H9 (cell line): ENCODE measurements around the gene ITPR1. TPM values are rescaled to one million over a fixed set of nuclear protein-coding genes. Genes with fewer than 3 reads are reported as not detected.
A peak's percentile ranks its signal among the peaks of the same experiment; 100 is the strongest.

Source experiments
- DNase-seq: peaks from one replicate; pipeline ENCODE4 v3.0.0-alpha.2; 2017
- H2AFZ ChIP-seq: one replicate; pipeline ENCODE4 v1.6.1; 2013; ENCODE audit warnings: mild to moderate bottlenecking, low read length, control low read depth, moderate library complexity
- H2AK5ac ChIP-seq: 2 replicates; pipeline ENCODE4 v1.6.1; 2013; ENCODE audit warnings: low read length, control low read depth, mixed read lengths; ENCODE audit not compliant: insufficient read length
- H2BK120ac ChIP-seq: one replicate; pipeline ENCODE4 v1.6.1; 2013; ENCODE audit warnings: low read depth, mild to moderate bottlenecking, low read length, control low read depth, inconsistent platforms; ENCODE audit not compliant: poor library complexity, severe bottlenecking
- H2BK12ac ChIP-seq: 2 replicates; pipeline ENCODE4 v1.6.1; 2013; ENCODE audit warnings: low read length, control low read depth, mixed read lengths, low read depth; ENCODE audit not compliant: insufficient read length
- H2BK15ac ChIP-seq: 2 replicates; pipeline ENCODE4 v1.6.1; 2013; ENCODE audit warnings: low read depth, low read length, control low read depth
- H2BK20ac ChIP-seq: one replicate; pipeline ENCODE4 v1.6.1; 2013; ENCODE audit warnings: low read depth, mild to moderate bottlenecking, low read length, control low read depth, inconsistent platforms; ENCODE audit not compliant: poor library complexity, severe bottlenecking
- H2BK5ac ChIP-seq: 2 replicates; pipeline ENCODE4 v1.6.1; 2013; ENCODE audit warnings: low read length, control low read depth, mixed read lengths; ENCODE audit not compliant: insufficient read length
- H3K14ac ChIP-seq: 2 replicates; pipeline ENCODE4 v1.6.1; 2013; ENCODE audit warnings: low read length, control low read depth; ENCODE audit not compliant: insufficient read depth
- H3K18ac ChIP-seq: 2 replicates; pipeline ENCODE4 v1.6.1; 2013; ENCODE audit warnings: low read depth, mild to moderate bottlenecking, mixed read lengths, low read length, control low read depth; ENCODE audit not compliant: insufficient read length
- H3K23ac ChIP-seq: 2 replicates; pipeline ENCODE4 v1.6.1; 2013; ENCODE audit warnings: low read length, control low read depth, mixed read lengths, low read depth; ENCODE audit not compliant: insufficient read length
- H3K23me2 ChIP-seq: 2 replicates; pipeline ENCODE4 v1.6.1; 2013; ENCODE audit warnings: low read depth, mild to moderate bottlenecking, mixed read lengths, low read length, control low read depth; ENCODE audit not compliant: insufficient read length, poor library complexity, severe bottlenecking
- H3K27ac ChIP-seq: 2 replicates; pipeline ENCODE4 v1.5.1; 2013; ENCODE audit warnings: low read length, control low read depth, mixed read lengths, low read depth; ENCODE audit not compliant: insufficient read length
- H3K27me3 ChIP-seq: 2 replicates; pipeline ENCODE4 v1.6.1; 2013; ENCODE audit warnings: low read length, control low read depth, inconsistent platforms; ENCODE audit not compliant: insufficient read depth
- H3K4ac ChIP-seq: 2 replicates; pipeline ENCODE4 v1.6.1; 2013; ENCODE audit warnings: low read depth, mild to moderate bottlenecking, control low read depth, inconsistent platforms, low read length, moderate library complexity
- H3K4me1 ChIP-seq: 2 replicates; pipeline ENCODE4 v1.6.1; 2013; ENCODE audit warnings: low read length, control low read depth, inconsistent platforms; ENCODE audit not compliant: insufficient read depth
- H3K4me2 ChIP-seq: 2 replicates; pipeline ENCODE4 v1.6.1; 2013; ENCODE audit warnings: low read length, control low read depth, mixed read lengths; ENCODE audit not compliant: insufficient read length, insufficient read depth
- H3K56ac ChIP-seq: 2 replicates; pipeline ENCODE4 v1.6.1; 2013; ENCODE audit warnings: low read depth, mild to moderate bottlenecking, mixed read lengths, low read length, control low read depth; ENCODE audit not compliant: insufficient read length
- H3K79me1 ChIP-seq: 2 replicates; pipeline ENCODE4 v1.6.1; 2013; ENCODE audit warnings: low read depth, mild to moderate bottlenecking, moderate library complexity, low read length, control low read depth, inconsistent platforms; ENCODE audit not compliant: insufficient read depth, poor library complexity, severe bottlenecking
- H3K79me2 ChIP-seq: 2 replicates; pipeline ENCODE4 v1.6.1; 2013; ENCODE audit warnings: low read length, control low read depth, inconsistent platforms; ENCODE audit not compliant: insufficient read depth
- H3K9ac ChIP-seq: 2 replicates; pipeline ENCODE4 v1.6.1; 2013; ENCODE audit warnings: low read length, control low read depth, mixed read lengths; ENCODE audit not compliant: insufficient read length; ENCODE audit errors: extremely low read depth
- H3K9me3 ChIP-seq: one replicate; pipeline ENCODE4 v1.6.1; 2013; ENCODE audit warnings: low read depth, low read length, inconsistent platforms; ENCODE audit not compliant: control insufficient read depth
- H3T11ph ChIP-seq: one replicate; pipeline ENCODE4 v1.6.1; 2013; ENCODE audit warnings: mild to moderate bottlenecking, low read length, control low read depth, inconsistent platforms
- H4K20me1 ChIP-seq: one replicate; pipeline ENCODE4 v1.6.1; 2013; ENCODE audit not compliant: control insufficient read depth, insufficient read length, insufficient read depth
- H4K5ac ChIP-seq: 2 replicates; pipeline ENCODE4 v1.6.1; 2013; ENCODE audit warnings: low read depth, mild to moderate bottlenecking, mixed read lengths, low read length, control low read depth; ENCODE audit not compliant: insufficient read length
- H4K8ac ChIP-seq: replicated peaks from 2 replicates; pipeline ENCODE4 v1.6.1; 2013; ENCODE audit warnings: low read length, control low read depth, mixed read lengths, low read depth; ENCODE audit not compliant: insufficient read length
- H4K91ac ChIP-seq: 2 replicates; pipeline ENCODE4 v1.6.1; 2013; ENCODE audit warnings: low read depth, mild to moderate bottlenecking, moderate library complexity, mixed read lengths, low read length, control low read depth; ENCODE audit not compliant: insufficient read length
- H3K27ac Mint-ChIP-seq, 3 experiments: 2 replicates in 2 of 3; 3 replicates in 1 of 3; pipeline ENCODE4 v1.8.0; 2020 to 2021; ENCODE audit warnings: mixed read lengths in 3 of 3, mild to moderate bottlenecking in 1 of 3, moderate library complexity in 1 of 3
- H3K27me3 Mint-ChIP-seq: 2 replicates; pipeline ENCODE4 v1.8.0; 2021; ENCODE audit warnings: low read depth, mild to moderate bottlenecking, moderate library complexity, mixed read lengths
- H3K36me3 Mint-ChIP-seq, 3 experiments: 2 replicates in 2 of 3; 3 replicates in 1 of 3; pipeline ENCODE4 v1.8.0; 2020 to 2021; ENCODE audit warnings: low read depth in 3 of 3, mixed read lengths in 3 of 3; ENCODE audit not compliant: insufficient read depth in 1 of 3
- H3K4me1 Mint-ChIP-seq, 2 experiments: 2 replicates each; pipeline ENCODE4 v1.8.0; 2020; ENCODE audit warnings: mixed read lengths in 2 of 2
- H3K4me3 Mint-ChIP-seq, 2 experiments: 2 replicates in 1 of 2; 3 replicates in 1 of 2; pipeline ENCODE4 v1.8.0; 2020 to 2021; ENCODE audit warnings: mild to moderate bottlenecking in 2 of 2, mixed read lengths in 2 of 2, moderate library complexity in 1 of 2
- H3K9me3 Mint-ChIP-seq, 2 experiments: 2 replicates in 1 of 2; 3 replicates in 1 of 2; pipeline ENCODE4 v1.8.0; 2020; ENCODE audit warnings: mild to moderate bottlenecking in 2 of 2, mixed read lengths in 2 of 2, moderate library complexity in 1 of 2
- WGBS: extraction: QIAGEN DNeasy Blood & Tissue Kit; methylation state at CpG from one replicate; pipeline ENCODE4 v1.1.7; 2013; ENCODE audit warnings: missing lambda C conversion rate, low lambda C conversion rate, mixed read lengths; ENCODE audit not compliant: insufficient read length; ENCODE audit errors: extremely low coverage; 5-methylcytosine and 5-hydroxymethylcytosine counted together
- total RNA-seq: library from RNA; stranded (reverse); gene quantifications from 2 replicates; pipeline ENCODE4 v1.2.1, GENCODE V29; 2021
- TF ChIP-seq, protein P1 (sequence below): fragments of 200-600 bp; sonication (generic); conservative IDR thresholded peaks from 3 replicates; pipeline ENCODE4 v1.8.0; 2021; ENCODE audit warnings: antibody characterized with exemption, mild to moderate bottlenecking

Gene ITPR1
- total RNA-seq, 1 experiment from 2014 or later = 4.2 TPM

- WGBS = no CpG with 5 or more reads among the region's 12 CpGs
- no peak overlapping the region for H4K8ac ChIP-seq
- DNase-seq = no peak
- H3K79me1 ChIP-seq = no peaks in the 10 kb centered on the region
- Mint-ChIP-seq H3K36me3 (no peaks in the 10 kb centered on the region; a peak in 1 of 7 replicates), H3K27ac (peak overlapping the region in 2 of 3 experiments; percentile 37 to 55; a peak in 2 of 7 replicates), H3K4me1 (peaks cover 14 to 17% of the 10 kb centered on the region in 2 experiments), H3K9me3 (no peaks in the 10 kb centered on the region), H3K27me3 (peaks cover 1% of the 10 kb centered on the region; the same call in 1 of the 2 replicates), H3K4me3 (no peak overlapping the region)
- H3K27ac ChIP-seq = no peak overlapping the region
- H3K18ac ChIP-seq = no peak overlapping the region
- no peaks in the 10 kb centered on the region for H3K79me2 ChIP-seq
- H3K4ac ChIP-seq = no peak overlapping the region
- H3K23ac ChIP-seq = no peak overlapping the region
- no peak overlapping the region for H3K4me2 ChIP-seq
- no peak overlapping the region for H2BK20ac ChIP-seq
- H3K14ac ChIP-seq = no peak overlapping the region
- H4K91ac ChIP-seq = no peak overlapping the region
- H2BK15ac ChIP-seq = no peak overlapping the region
- no peaks in the 10 kb centered on the region for H3K9me3 ChIP-seq
- H2BK120ac ChIP-seq = no peak overlapping the region
- no peak overlapping the region for H3K56ac ChIP-seq
- H4K5ac ChIP-seq = no peak overlapping the region
- no peaks in the 10 kb centered on the region for H4K20me1 ChIP-seq
- no peak overlapping the region for H2AK5ac ChIP-seq
- H3K27me3 ChIP-seq = no peaks in the 10 kb centered on the region
- H2AFZ ChIP-seq = no peak overlapping the region
- H2BK12ac ChIP-seq = no peak overlapping the region
- TF ChIP-seq, protein P1, sequence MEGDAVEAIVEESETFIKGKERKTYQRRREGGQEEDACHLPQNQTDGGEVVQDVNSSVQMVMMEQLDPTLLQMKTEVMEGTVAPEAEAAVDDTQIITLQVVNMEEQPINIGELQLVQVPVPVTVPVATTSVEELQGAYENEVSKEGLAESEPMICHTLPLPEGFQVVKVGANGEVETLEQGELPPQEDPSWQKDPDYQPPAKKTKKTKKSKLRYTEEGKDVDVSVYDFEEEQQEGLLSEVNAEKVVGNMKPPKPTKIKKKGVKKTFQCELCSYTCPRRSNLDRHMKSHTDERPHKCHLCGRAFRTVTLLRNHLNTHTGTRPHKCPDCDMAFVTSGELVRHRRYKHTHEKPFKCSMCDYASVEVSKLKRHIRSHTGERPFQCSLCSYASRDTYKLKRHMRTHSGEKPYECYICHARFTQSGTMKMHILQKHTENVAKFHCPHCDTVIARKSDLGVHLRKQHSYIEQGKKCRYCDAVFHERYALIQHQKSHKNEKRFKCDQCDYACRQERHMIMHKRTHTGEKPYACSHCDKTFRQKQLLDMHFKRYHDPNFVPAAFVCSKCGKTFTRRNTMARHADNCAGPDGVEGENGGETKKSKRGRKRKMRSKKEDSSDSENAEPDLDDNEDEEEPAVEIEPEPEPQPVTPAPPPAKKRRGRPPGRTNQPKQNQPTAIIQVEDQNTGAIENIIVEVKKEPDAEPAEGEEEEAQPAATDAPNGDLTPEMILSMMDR = no peak
- no peak overlapping the region for H3K9ac ChIP-seq
- H3T11ph ChIP-seq = no peak overlapping the region
- H3K23me2 ChIP-seq = no peaks in the 10 kb centered on the region
- no peak overlapping the region for H2BK5ac ChIP-seq
- peaks cover 2% of the 10 kb centered on the region; the same call in 1 of the 2 replicates for H3K4me1 ChIP-seq
Observed at GRCh38 chr3:4825436-4826236, 332.5 kb downstream of the ITPR1 start.
